ENCODE results near the gene G2E3. TPM values are rescaled to one million over a fixed set of nuclear protein-coding genes. Genes with fewer than 3 reads are reported as not detected.

The G2E3 gene
- total and polyA plus RNA-seq, 7 donors: 3.5 to 13.0 (median 6.7) TPM

DNA sequence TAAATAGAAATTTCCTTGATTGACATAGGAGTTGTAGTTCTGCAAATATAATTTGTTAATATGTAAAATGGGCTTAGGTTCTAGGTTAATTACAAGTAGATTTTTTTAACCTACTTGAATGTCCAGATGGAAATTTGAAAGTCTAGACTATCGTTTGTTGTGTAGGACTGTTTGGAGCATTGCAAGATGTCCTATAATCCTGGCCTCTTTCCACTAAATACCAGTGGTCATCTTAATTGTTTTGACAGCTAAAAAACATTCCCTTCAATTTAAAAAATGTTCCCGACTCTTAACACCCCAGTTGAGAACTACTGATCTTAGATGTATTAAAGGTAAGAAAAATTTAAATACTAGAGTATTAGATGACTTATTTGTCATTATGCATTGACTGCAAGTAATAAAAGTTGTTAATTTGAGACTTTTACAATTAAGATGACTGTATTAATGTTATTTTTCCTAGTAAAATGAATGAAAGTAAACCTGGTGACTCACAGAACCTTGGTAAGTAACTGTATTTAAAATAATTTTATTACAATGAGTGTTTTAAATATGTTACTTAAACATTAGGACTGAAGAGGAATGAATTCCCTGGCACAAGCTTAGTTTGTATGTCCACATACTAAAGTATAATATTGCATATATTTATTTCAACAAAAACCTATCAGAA, 21.8 kb downstream of the G2E3 start:
- Histone ChIP-seq H3K27ac (no peak overlapping the region), H3K9me3 (peaks cover 0 to 4% (median 0%) of the 10 kb centered on the region in 4 donors), H3K4me3 (no peak overlapping the region), H3K36me3 (no peaks in the 10 kb centered on the region), H3K27me3 (no peaks in the 10 kb centered on the region), H3K4me1 (peaks cover 0 to 21% (median 0%) of the 10 kb centered on the region in 4 donors)
- DNase-seq: no peak
- intact Hi-C loops (cut with DNase I): no loop called here
- TF ChIP-seq POLR2A (IDR thresholded peaks at IDR 0.05): no peak
- TF ChIP-seq EP300 (IDR thresholded peaks at IDR 0.05): no peak
- TF ChIP-seq, protein P1, sequence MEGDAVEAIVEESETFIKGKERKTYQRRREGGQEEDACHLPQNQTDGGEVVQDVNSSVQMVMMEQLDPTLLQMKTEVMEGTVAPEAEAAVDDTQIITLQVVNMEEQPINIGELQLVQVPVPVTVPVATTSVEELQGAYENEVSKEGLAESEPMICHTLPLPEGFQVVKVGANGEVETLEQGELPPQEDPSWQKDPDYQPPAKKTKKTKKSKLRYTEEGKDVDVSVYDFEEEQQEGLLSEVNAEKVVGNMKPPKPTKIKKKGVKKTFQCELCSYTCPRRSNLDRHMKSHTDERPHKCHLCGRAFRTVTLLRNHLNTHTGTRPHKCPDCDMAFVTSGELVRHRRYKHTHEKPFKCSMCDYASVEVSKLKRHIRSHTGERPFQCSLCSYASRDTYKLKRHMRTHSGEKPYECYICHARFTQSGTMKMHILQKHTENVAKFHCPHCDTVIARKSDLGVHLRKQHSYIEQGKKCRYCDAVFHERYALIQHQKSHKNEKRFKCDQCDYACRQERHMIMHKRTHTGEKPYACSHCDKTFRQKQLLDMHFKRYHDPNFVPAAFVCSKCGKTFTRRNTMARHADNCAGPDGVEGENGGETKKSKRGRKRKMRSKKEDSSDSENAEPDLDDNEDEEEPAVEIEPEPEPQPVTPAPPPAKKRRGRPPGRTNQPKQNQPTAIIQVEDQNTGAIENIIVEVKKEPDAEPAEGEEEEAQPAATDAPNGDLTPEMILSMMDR (IDR thresholded peaks at IDR 0.05): no peak
- TF ChIP-seq POLR2AphosphoS5 (IDR thresholded peaks at IDR 0.05): no peak
- 86 to 91% methylated on average over 2 of the region's 2 CpGs for WGBS, 2 donors

DNA sequence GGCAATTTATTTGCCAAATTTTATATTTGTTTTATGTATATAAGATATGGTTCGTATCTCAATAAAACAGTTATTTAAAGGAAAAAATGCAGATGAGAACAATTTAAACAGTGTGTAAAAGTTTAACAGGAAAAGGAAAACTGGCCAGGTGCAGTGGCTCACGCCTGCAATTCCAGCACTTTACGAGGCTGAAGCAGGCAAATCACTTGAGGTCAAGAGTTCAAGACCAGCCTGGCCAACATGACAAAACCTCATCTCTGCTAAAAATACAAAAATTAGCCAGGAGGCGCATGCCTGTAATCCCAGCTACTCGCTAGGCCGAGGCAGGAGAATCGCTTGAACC, 22.3 kb downstream of the G2E3 start:
- TF ChIP-seq EP300 (IDR thresholded peaks at IDR 0.05) (no peak), POLR2A (IDR thresholded peaks at IDR 0.05) (no peak), POLR2AphosphoS5 (IDR thresholded peaks at IDR 0.05) (no peak)
- TF ChIP-seq, protein P1 (IDR thresholded peaks at IDR 0.05): no peak
- intact Hi-C loops (cut with DNase I): no loop called here

DNA sequence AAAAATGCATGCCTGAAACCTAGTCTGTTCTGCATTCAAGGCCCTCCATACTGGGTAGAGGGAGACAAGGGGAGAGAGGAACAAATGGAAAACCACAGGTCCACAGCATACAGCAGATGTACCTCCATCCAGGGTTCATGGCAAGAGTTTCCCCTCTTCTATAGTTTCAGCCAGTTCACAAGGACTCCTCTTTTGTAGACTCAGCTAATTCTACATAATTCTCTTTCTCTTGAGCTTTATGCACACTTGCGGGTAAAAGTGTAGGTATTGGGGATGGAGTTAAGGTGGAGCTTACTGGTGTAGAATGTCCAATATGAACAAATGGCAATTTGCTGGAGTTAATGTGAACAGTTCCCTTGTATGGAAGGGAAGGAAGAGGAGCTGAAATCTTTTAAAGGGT, 23.4 kb downstream of the G2E3 start:
- WGBS, 2 donors: 98% methylated on average over 1 of the region's 1 CpG
- H3K4me1 ChIP-seq: peaks cover 0 to 18% (median 0%) of the 10 kb centered on the region in 4 donors
- no peaks in the 10 kb centered on the region for H3K36me3 ChIP-seq
- no peak for DNase-seq
- TF ChIP-seq POLR2A (IDR thresholded peaks at IDR 0.05) (no peak), EP300 (IDR thresholded peaks at IDR 0.05) (no peak), POLR2AphosphoS5 (IDR thresholded peaks at IDR 0.05) (no peak)
- TF ChIP-seq, protein P1 (IDR thresholded peaks at IDR 0.05): no peak
- H3K9me3 ChIP-seq: peaks cover 0 to 4% (median 0%) of the 10 kb centered on the region in 4 donors
- H3K27me3 ChIP-seq: no peaks in the 10 kb centered on the region
- H3K4me3 ChIP-seq: no peak overlapping the region
- intact Hi-C loops (cut with DNase I): no loop called here
- H3K27ac ChIP-seq: no peak overlapping the region

More for the DNA sequence above, 22.3 kb downstream of the G2E3 start:
- Histone ChIP-seq H3K4me1 (peaks cover 0 to 21% (median 0%) of the 10 kb centered on the region in 4 donors), H3K27me3 (no peaks in the 10 kb centered on the region), H3K9me3 (peaks cover 0 to 4% (median 0%) of the 10 kb centered on the region in 4 donors), H3K4me3 (no peak overlapping the region), H3K27ac (no peak overlapping the region), H3K36me3 (no peaks in the 10 kb centered on the region)
- no peak for DNase-seq
- WGBS, 2 donors: 46 to 75% methylated on average over 7 of the region's 7 CpGs

DNA sequence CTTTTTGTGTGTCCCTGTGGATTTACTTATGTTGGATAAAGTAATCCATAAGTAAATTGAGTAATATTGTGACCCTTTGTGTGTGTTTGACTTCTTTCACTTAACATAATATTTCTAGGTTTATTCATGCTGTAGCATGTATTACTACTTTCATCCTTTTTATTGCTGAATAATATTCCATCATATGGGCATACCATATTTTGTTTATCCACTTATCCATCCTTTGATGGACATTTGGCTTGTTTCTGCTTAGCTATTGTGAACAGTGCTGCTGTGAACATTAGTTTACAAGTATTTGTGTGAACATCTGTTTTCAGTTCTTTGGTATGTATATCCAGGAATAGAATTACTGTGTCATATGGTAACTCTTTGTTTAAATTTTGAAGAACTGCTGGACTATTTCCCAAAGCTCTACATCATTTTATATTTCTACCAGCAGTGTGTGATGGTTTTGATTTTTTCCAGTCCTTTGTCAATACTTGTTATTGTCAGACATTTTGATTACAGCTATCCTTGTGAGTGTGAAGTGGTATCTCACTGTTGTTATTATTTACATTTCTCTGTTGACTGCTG, 25.2 kb downstream of the G2E3 start:
- Histone ChIP-seq H3K36me3 (peaks cover 0 to 1% (median 0%) of the 10 kb centered on the region in 4 donors), H3K9me3 (peaks cover 0 to 4% (median 0%) of the 10 kb centered on the region in 4 donors), H3K4me1 (peaks cover 0 to 14% (median 0%) of the 10 kb centered on the region in 4 donors), H3K4me3 (no peak overlapping the region), H3K27ac (no peak overlapping the region), H3K27me3 (no peaks in the 10 kb centered on the region)
- intact Hi-C loops (cut with DNase I): no loop called here
- no peak for DNase-seq
- TF ChIP-seq EP300 (IDR thresholded peaks at IDR 0.05): no peak
- no peak for TF ChIP-seq POLR2A (IDR thresholded peaks at IDR 0.05)
- TF ChIP-seq, protein P1 (IDR thresholded peaks at IDR 0.05): no peak
- no peak for TF ChIP-seq POLR2AphosphoS5 (IDR thresholded peaks at IDR 0.05)

Data from sigmoid colon (tissue), 7 donors.